Lower leg skin (tissue), 3 donors: ENCODE data around the gene RNASE12.

ENCODE experiments used
- CTCF ChIP-seq, 3 donors: fragments of 450-650 bp; IDR thresholded peaks; one replicate each; pipeline ENCODE4 v1.5.1; 2016; ENCODE audit warnings: antibody characterized with exemption in 3 of 3, mild to moderate bottlenecking in 3 of 3, moderate library complexity in 2 of 3
- POLR2A ChIP-seq, 2 donors: fragments of 450-650 bp; IDR thresholded peaks; one replicate each; pipeline ENCODE4 v1.6.1; 2016 to 2017; ENCODE audit warnings: antibody characterized with exemption in 2 of 2, mild to moderate bottlenecking in 1 of 2, moderate library complexity in 1 of 2

- no peak for TF ChIP-seq CTCF (IDR thresholded peaks at IDR 0.05)
- no peak for TF ChIP-seq POLR2A (IDR thresholded peaks at IDR 0.05)
Measured at GRCh38 chr14:20618271-20618749, 27.1 kb upstream of the RNASE12 start.
